H1 (cell line): ENCODE measurements around the gene BBS5. TPM values are rescaled to one million over a fixed set of nuclear protein-coding genes. Genes with fewer than 3 reads are reported as not detected.

Source experiments
- CTCF ChIA-PET: fragments of 300-600 bp; sonication (Branson Sonifier 250); formaldehyde crosslinking; loops from one replicate; lab custom pipeline; 2021; ENCODE audit not compliant: partially characterized antibody; lab: Charles Lee
- POLR2A ChIA-PET: fragments of 300-600 bp; sonication (Branson Sonifier 250); formaldehyde crosslinking; loops from one replicate; lab custom pipeline; 2021; ENCODE audit warnings: inconsistent platforms; ENCODE audit not compliant: partially characterized antibody; lab: Charles Lee
- DNase-seq, 2 experiments: peaks; one replicate each; pipeline versions ENCODE4 v3.0.0 to v3.0.0-alpha.2; 2010 to 2022; ENCODE audit warnings: low spot score in 2 of 2, low read depth in 1 of 2, mixed read lengths in 1 of 2
- FAIRE-seq: peaks from 2 replicates; lab custom pipeline; 2011; peaks lifted over from hg19 to GRCh38; lab: Jason Lieb, UNC
- H2AFZ ChIP-seq: 2 replicates; pipeline ENCODE4 v1.8.1; 2012; ENCODE audit warnings: low read length, inconsistent platforms
- H2AK5ac ChIP-seq: 2 replicates; pipeline ENCODE4 v1.6.1; 2013; ENCODE audit warnings: low read depth, low read length
- H2BK120ac ChIP-seq: replicated peaks from 2 replicates; pipeline ENCODE3; 2013; ENCODE audit warnings: low read depth, low read length, inconsistent platforms
- H2BK12ac ChIP-seq: 2 replicates; pipeline ENCODE4 v1.6.1; 2013; ENCODE audit warnings: low read depth, low read length
- H2BK15ac ChIP-seq: 2 replicates; pipeline ENCODE4 v1.6.1; 2013; ENCODE audit warnings: low read length
- H2BK20ac ChIP-seq: 2 replicates; pipeline ENCODE4 v1.6.1; 2013; ENCODE audit warnings: low read length
- H2BK5ac ChIP-seq: 2 replicates; pipeline ENCODE4 v1.6.1; 2013; ENCODE audit warnings: low read depth, low read length
- H3K14ac ChIP-seq: 2 replicates; pipeline ENCODE4 v1.6.1; 2013; ENCODE audit warnings: inconsistent platforms; ENCODE audit not compliant: insufficient read length
- H3K18ac ChIP-seq: 2 replicates; pipeline ENCODE4 v1.6.1; 2013; ENCODE audit warnings: low read length; ENCODE audit errors: extremely low read depth
- H3K23ac ChIP-seq: 2 replicates; pipeline ENCODE4 v1.6.1; 2013; ENCODE audit warnings: inconsistent platforms; ENCODE audit not compliant: insufficient read length
- H3K23me2 ChIP-seq: 2 replicates; pipeline ENCODE4 v1.6.1; 2013; ENCODE audit warnings: low read depth, low read length
- H3K27ac ChIP-seq: 2 replicates; pipeline ENCODE4 v1.6.1; 2011; ENCODE audit warnings: low read depth, low read length, inconsistent platforms
- H3K27me3 ChIP-seq, 4 experiments: replicated peaks in 1 of 4; 1 replicate in 1 of 4; 2 replicates in 3 of 4; pipeline versions ENCODE4 v1.6.1 to v1.8.1; 2011 to 2013; ENCODE audit warnings: low read length in 3 of 4, mild to moderate bottlenecking in 3 of 4, inconsistent platforms in 2 of 4, mixed read lengths in 2 of 4, moderate library complexity in 1 of 4; ENCODE audit not compliant: control insufficient read depth in 3 of 4, insufficient read depth in 3 of 4; ENCODE audit errors: extremely low read depth in 1 of 4
- H3K36me3 ChIP-seq, 4 experiments: 2 replicates each; pipeline versions ENCODE4 v1.6.1 to v1.8.1; 2011 to 2013; ENCODE audit warnings: mild to moderate bottlenecking in 4 of 4, low read length in 3 of 4, moderate library complexity in 2 of 4, control low read depth in 1 of 4, inconsistent platforms in 1 of 4; ENCODE audit not compliant: insufficient read depth in 4 of 4, control insufficient read depth in 2 of 4
- H3K4ac ChIP-seq: replicated peaks from 2 replicates; pipeline ENCODE3; 2013; ENCODE audit warnings: low read length, low read depth, mixed read lengths, inconsistent platforms; ENCODE audit not compliant: insufficient read length
- H3K4me1 ChIP-seq, 4 experiments: replicated peaks in 1 of 4; 1 replicate in 1 of 4; 2 replicates in 3 of 4; pipeline versions ENCODE4 v1.6.1 to v1.8.1; 2011 to 2013; ENCODE audit warnings: low read length in 3 of 4, inconsistent platforms in 2 of 4, mixed read lengths in 1 of 4; ENCODE audit not compliant: insufficient read depth in 4 of 4, control insufficient read depth in 3 of 4
- H3K4me2 ChIP-seq, 2 experiments: 2 replicates each; pipeline versions ENCODE4 v1.6.1 to v1.8.1; 2011 to 2013; ENCODE audit warnings: low read depth in 2 of 2, low read length in 2 of 2, control low read depth in 1 of 2, inconsistent platforms in 1 of 2, mild to moderate bottlenecking in 1 of 2; ENCODE audit not compliant: insufficient read depth in 1 of 2
- H3K4me3 ChIP-seq, 4 experiments: fragments of 200-600, 300-600 bp in 1 of 4; sonication (generic), shearing (Covaris generic), sonication (Bioruptor Twin) in 1 of 4; 2 replicates each; pipeline versions ENCODE4 v1.5.1 to v1.8.1; 2011 to 2016; ENCODE audit warnings: low read length in 4 of 4, low read depth in 3 of 4, control low read depth in 2 of 4, inconsistent platforms in 2 of 4, mild to moderate bottlenecking in 2 of 4, mixed read lengths in 1 of 4, moderate library complexity in 1 of 4; ENCODE audit not compliant: insufficient read depth in 2 of 4; ENCODE audit errors: extremely low read depth in 1 of 4
- H3K56ac ChIP-seq: replicated peaks from 2 replicates; pipeline ENCODE3; 2013; ENCODE audit warnings: low read depth, mild to moderate bottlenecking, mixed read lengths, low read length, inconsistent platforms; ENCODE audit not compliant: insufficient read length
- H3K79me1 ChIP-seq: 2 replicates; pipeline ENCODE4 v1.6.1; 2013; ENCODE audit warnings: low read depth, low read length, control low read depth
- H3K79me2 ChIP-seq, 2 experiments: 2 replicates each; pipeline versions ENCODE4 v1.6.1 to v1.8.1; 2012 to 2013; ENCODE audit warnings: low read length in 2 of 2, mild to moderate bottlenecking in 2 of 2, inconsistent platforms in 1 of 2; ENCODE audit not compliant: insufficient read depth in 2 of 2, control insufficient read depth in 1 of 2
- H3K9ac ChIP-seq, 4 experiments: replicated peaks in 1 of 4; 1 replicate in 1 of 4; 2 replicates in 3 of 4; pipeline versions ENCODE4 v1.6.1 to v1.8.1; 2011 to 2013; ENCODE audit warnings: low read depth in 3 of 4, low read length in 3 of 4, control low read depth in 2 of 4, mild to moderate bottlenecking in 2 of 4, moderate library complexity in 2 of 4, inconsistent platforms in 1 of 4; ENCODE audit errors: extremely low read depth in 1 of 4
- H3K9me3 ChIP-seq, 2 experiments: 2 replicates each; pipeline versions ENCODE4 v1.6.1 to v1.8.1; 2012 to 2013; ENCODE audit warnings: mild to moderate bottlenecking in 2 of 2, moderate library complexity in 2 of 2, control low read depth in 1 of 2, inconsistent platforms in 1 of 2, low read depth in 1 of 2, low read length in 1 of 2, mixed read lengths in 1 of 2; ENCODE audit not compliant: insufficient read depth in 2 of 2
- H4K20me1 ChIP-seq, 2 experiments: replicated peaks in 1 of 2; 2 replicates each; pipeline versions ENCODE3 to v1.8.1; 2011 to 2013; ENCODE audit warnings: inconsistent platforms in 2 of 2, low read length in 2 of 2, mild to moderate bottlenecking in 1 of 2; ENCODE audit not compliant: insufficient read depth in 2 of 2, control insufficient read depth in 1 of 2
- H4K5ac ChIP-seq: 2 replicates; pipeline ENCODE4 v1.6.1; 2013; ENCODE audit warnings: low read length, low read depth, mixed read lengths, inconsistent platforms; ENCODE audit not compliant: insufficient read length
- H4K8ac ChIP-seq: 2 replicates; pipeline ENCODE4 v1.8.0; 2013; ENCODE audit warnings: mild to moderate bottlenecking, moderate library complexity, low read length, inconsistent platforms; ENCODE audit not compliant: insufficient read depth; ENCODE audit errors: extremely low read depth
- H4K91ac ChIP-seq: replicated peaks from 2 replicates; pipeline ENCODE3; 2013; ENCODE audit warnings: low read length, mixed read lengths, inconsistent platforms; ENCODE audit not compliant: insufficient read length
- NRF1 ChIP-seq: IDR thresholded peaks from 2 replicates; pipeline ENCODE4 v1.6.1; 2011; ENCODE audit warnings: mild to moderate bottlenecking, low read depth, low read length, improper control_type of control experiment
- WGBS, 2 experiments: shearing (Covaris generic) in 1 of 2; methylation state at CpG; one replicate each; pipeline versions ENCODE4 v1.1.6 to v1.1.7; 2013 to 2015; ENCODE audit warnings: low lambda C conversion rate in 2 of 2, mixed read lengths in 2 of 2, inconsistent platforms in 1 of 2, low coverage in 1 of 2, missing lambda C conversion rate in 1 of 2; ENCODE audit not compliant: insufficient replicate concordance in 2 of 2, insufficient coverage in 1 of 2, insufficient read length in 1 of 2; ENCODE audit errors: extremely low coverage in 1 of 2, missing lambda C conversion rate in 1 of 2; 5-methylcytosine and 5-hydroxymethylcytosine counted together
- polyA plus RNA-seq, 7 experiments: library from polyadenylated mRNA; depleted of rRNA in 3 of 7; stranded (reverse) in 5 of 7; unstranded in 2 of 7; fragments of >200 nt in 5 of 7; fragments of 200-250 nt in 2 of 7; gene quantifications; 1 replicate in 5 of 7; 2 replicates in 1 of 7; 4 replicates in 1 of 7; pipeline versions ENCODE4 v1.2.1 to v1.2.3, GENCODE V29; 2011 to 2013; ENCODE audit warnings: missing spikeins in 2 of 7, mixed read lengths in 2 of 7
- total RNA-seq: library from RNA; stranded (reverse); fragmentation: NEBNext Ultra II Directional; extraction: Animal tissue kit (Norgen Biotek cat#: 25700); gene quantifications from 2 replicates; pipeline ENCODE4 v1.2.1, GENCODE V29; 2021

The BBS5 gene
- total and polyA plus RNA-seq, 2 of the 8 experiments (the other 6 are each of a cell fraction or from before 2014, with no cell fraction given): 0.20 to 0.36 TPM

- no peak for TF ChIP-seq NRF1
- Histone ChIP-seq H2BK20ac (no peak overlapping the region), H4K8ac (no peak overlapping the region), H2BK15ac (no peak overlapping the region), H2AK5ac (no peak overlapping the region), H3K27ac (no peak overlapping the region), H2AFZ (no peak overlapping the region), H3K14ac (no peak overlapping the region), H3K4me2 (no peak overlapping the region), H2BK12ac (no peak overlapping the region), H4K5ac (no peak overlapping the region), H3K79me1 (no peaks in the 10 kb centered on the region), H3K9me3 (no peaks in the 10 kb centered on the region), H3K56ac (no peak overlapping the region), H3K36me3 (peaks cover 0 to 57% (median 12%) of the 10 kb centered on the region in 4 experiments; a peak in 6 of 8 replicates), H3K4ac (no peak overlapping the region), H3K23me2 (no peaks in the 10 kb centered on the region), H2BK5ac (no peak overlapping the region), H3K4me3 (no peak overlapping the region), H2BK120ac (no peak overlapping the region), H3K27me3 (no peaks in the 10 kb centered on the region), H3K9ac (no peak overlapping the region), H3K79me2 (no peaks in the 10 kb centered on the region), H3K18ac (no peak overlapping the region), H3K23ac (no peak overlapping the region), H4K20me1 (no peaks in the 10 kb centered on the region), H4K91ac (no peak overlapping the region), H3K4me1 (no peaks in the 10 kb centered on the region)
- 98% methylated on average over 2 of the region's 2 CpGs; no CpG with 5 or more reads in 1 of the 2 experiments for WGBS, 2 experiments
- FAIRE-seq (no peak), DNase-seq (no peak)
- CTCF ChIA-PET: interaction anchor here (0.6 to 0.7 kb wide), 2 partner anchors 12 to 13 kb away, joined by 4 read pairs; no protein-coding TSS in a partner anchor
- POLR2A ChIA-PET: interaction anchor here (0.6 kb wide), 1 partner anchor 12 kb away, joined by 3 read pairs; no protein-coding TSS in a partner anchor
Measured at GRCh38 chr2:169540146-169540545, 60.9 kb downstream of the BBS5 start.
